ENCODE measurements around the gene SEMA4D.

SEMA4D gene

GRCh38 chr9:89432986-89433530 is 64.9 kb downstream of the SEMA4D start:
- no peak overlapping the region for H3K4me2 ChIP-seq (ENCODE audit: low read length)
- no peaks in the 10 kb centered on the region for H3K36me3 ChIP-seq (ENCODE audit: insufficient read depth, low read length)
- no peaks in the 10 kb centered on the region for H4K20me1 ChIP-seq (ENCODE audit: insufficient read depth, low read length)
- no peaks in the 10 kb centered on the region; the same call in 1 of the 2 replicates for H3K27me3 ChIP-seq (ENCODE audit: insufficient read depth, low read length)
- H3F3A ChIP-seq (ENCODE audit: insufficient read depth, low read length): no peaks in the 10 kb centered on the region
- H3K9me2 ChIP-seq (ENCODE audit: low read depth, low read length): no peaks in the 10 kb centered on the region
- H3K9ac ChIP-seq (ENCODE audit: low read length): no peak overlapping the region
- no peaks in the 10 kb centered on the region for H3K79me2 ChIP-seq (ENCODE audit: insufficient read depth, low read length)
- H3K9me3 ChIP-seq (ENCODE audit: low read length): no peaks in the 10 kb centered on the region
- TF ChIP-seq EZH2 (IDR thresholded peaks at IDR 0.05; ENCODE audit: borderline replicate concordance, low read length): no peak
- TF ChIP-seq CTCF (IDR thresholded peaks at IDR 0.05; ENCODE audit: low read length): no peak
- no peak overlapping the region for H3K27ac ChIP-seq (ENCODE audit: low read depth, low read length, poor library complexity, severe bottlenecking)
- H2AFZ ChIP-seq (ENCODE audit: low read length): no peak overlapping the region
- no peaks in the 10 kb centered on the region for H3K4me1 ChIP-seq (ENCODE audit: insufficient read depth, low read length, severe bottlenecking)
- H3K4me3 ChIP-seq (ENCODE audit: low read depth, low read length, poor library complexity, severe bottlenecking): no peak overlapping the region

GRCh38 chr9:89431930-89432725 is 65.8 kb downstream of the SEMA4D start:
- no peak for TF ChIP-seq CTCF (IDR thresholded peaks at IDR 0.05; ENCODE audit: low read length)
- no peak for TF ChIP-seq EZH2 (IDR thresholded peaks at IDR 0.05; ENCODE audit: borderline replicate concordance, low read length)
- Histone ChIP-seq H3K9ac (ENCODE audit: low read length) (no peak overlapping the region), H3F3A (ENCODE audit: insufficient read depth, low read length) (no peaks in the 10 kb centered on the region), H3K9me2 (ENCODE audit: low read depth, low read length) (no peaks in the 10 kb centered on the region), H3K4me1 (ENCODE audit: insufficient read depth, low read length, severe bottlenecking) (no peaks in the 10 kb centered on the region), H3K9me3 (ENCODE audit: low read length) (no peaks in the 10 kb centered on the region), H3K4me2 (ENCODE audit: low read length) (no peak overlapping the region), H4K20me1 (ENCODE audit: insufficient read depth, low read length) (no peaks in the 10 kb centered on the region), H3K4me3 (ENCODE audit: low read depth, low read length, poor library complexity, severe bottlenecking) (no peak overlapping the region), H2AFZ (ENCODE audit: low read length) (no peak overlapping the region), H3K27ac (ENCODE audit: low read depth, low read length, poor library complexity, severe bottlenecking) (no peak overlapping the region), H3K36me3 (ENCODE audit: insufficient read depth, low read length) (no peaks in the 10 kb centered on the region), H3K79me2 (ENCODE audit: insufficient read depth, low read length) (no peaks in the 10 kb centered on the region), H3K27me3 (ENCODE audit: insufficient read depth, low read length) (no peaks in the 10 kb centered on the region; the same call in 1 of the 2 replicates)

GRCh38 chr9:89430995-89431394 is 66.9 kb downstream of the SEMA4D start:
- no peak overlapping the region for H3K4me3 ChIP-seq (ENCODE audit: low read depth, low read length, poor library complexity, severe bottlenecking)
- TF ChIP-seq EZH2 (IDR thresholded peaks at IDR 0.05; ENCODE audit: borderline replicate concordance, low read length): no peak
- TF ChIP-seq CTCF (IDR thresholded peaks at IDR 0.05; ENCODE audit: low read length): no peak
- H3K79me2 ChIP-seq (ENCODE audit: insufficient read depth, low read length): no peaks in the 10 kb centered on the region
- H3K9me2 ChIP-seq (ENCODE audit: low read depth, low read length): no peaks in the 10 kb centered on the region
- H3K9ac ChIP-seq (ENCODE audit: low read length): no peak overlapping the region
- no peaks in the 10 kb centered on the region for H4K20me1 ChIP-seq (ENCODE audit: insufficient read depth, low read length)
- H3K4me1 ChIP-seq (ENCODE audit: insufficient read depth, low read length, severe bottlenecking): no peaks in the 10 kb centered on the region
- no peak overlapping the region for H3K4me2 ChIP-seq (ENCODE audit: low read length)
- no peak overlapping the region for H3K27ac ChIP-seq (ENCODE audit: low read depth, low read length, poor library complexity, severe bottlenecking)
- H2AFZ ChIP-seq (ENCODE audit: low read length): no peak overlapping the region
- H3K9me3 ChIP-seq (ENCODE audit: low read length): no peaks in the 10 kb centered on the region
- H3K27me3 ChIP-seq (ENCODE audit: insufficient read depth, low read length): no peaks in the 10 kb centered on the region
- no peaks in the 10 kb centered on the region for H3K36me3 ChIP-seq (ENCODE audit: insufficient read depth, low read length)
- H3F3A ChIP-seq (ENCODE audit: insufficient read depth, low read length): no peaks in the 10 kb centered on the region

Measured in OCI-LY1 (cell line).